H1 (cell line): ENCODE results near the gene CDC7. TPM values are rescaled to one million over a fixed set of nuclear protein-coding genes. Genes with fewer than 3 reads are reported as not detected.

Experiments used
- CBX5 ChIP-seq: fragments of 300-800, 300-1000 bp; sonication (generic); IDR thresholded peaks from 2 replicates; pipeline ENCODE4 v1.7.1; 2016; ENCODE audit warnings: antibody characterized with exemption, low read length, low read depth
- JUND ChIP-seq: IDR thresholded peaks from 2 replicates; pipeline ENCODE4 v1.6.1; 2011; ENCODE audit warnings: mild to moderate bottlenecking, improper control_type of control experiment, low read length
- KDM1A ChIP-seq: fragments of 200-600, 300-600 bp; sonication (generic); IDR thresholded peaks from 2 replicates; pipeline ENCODE4 v1.7.1; 2016; ENCODE audit warnings: mild to moderate bottlenecking, low read length, borderline replicate concordance
- NANOG ChIP-seq: IDR thresholded peaks from 2 replicates; pipeline ENCODE4 v1.6.1; 2011; ENCODE audit warnings: low read length, low read depth, mild to moderate bottlenecking, inconsistent platforms; ENCODE audit not compliant: insufficient read depth, poor library complexity, severe bottlenecking
- RAD21 ChIP-seq, 2 experiments: IDR thresholded peaks in 1 of 2; conservative IDR thresholded peaks in 1 of 2; 2 replicates each; pipeline ENCODE4 v1.6.1; 2011; ENCODE audit warnings: low read depth in 2 of 2, low read length in 2 of 2, improper control_type of control experiment in 1 of 2, inconsistent platforms in 1 of 2, mild to moderate bottlenecking in 1 of 2, moderate library complexity in 1 of 2
- polyA plus RNA-seq, 7 experiments: library from polyadenylated mRNA; depleted of rRNA in 3 of 7; stranded (reverse) in 5 of 7; unstranded in 2 of 7; fragments of >200 nt in 5 of 7; fragments of 200-250 nt in 2 of 7; gene quantifications; 1 replicate in 5 of 7; 2 replicates in 1 of 7; 4 replicates in 1 of 7; pipeline versions ENCODE4 v1.2.1 to v1.2.3, GENCODE V29; 2011 to 2013; ENCODE audit warnings: missing spikeins in 2 of 7, mixed read lengths in 2 of 7
- total RNA-seq: library from RNA; stranded (reverse); fragmentation: NEBNext Ultra II Directional; extraction: Animal tissue kit (Norgen Biotek cat#: 25700); gene quantifications from 2 replicates; pipeline ENCODE4 v1.2.1, GENCODE V29; 2021

CDC7 gene
- total and polyA plus RNA-seq, 2 of the 8 experiments (the other 6 are each of a cell fraction or from before 2014, with no cell fraction given) = 12.2 to 34.4 TPM

DNA sequence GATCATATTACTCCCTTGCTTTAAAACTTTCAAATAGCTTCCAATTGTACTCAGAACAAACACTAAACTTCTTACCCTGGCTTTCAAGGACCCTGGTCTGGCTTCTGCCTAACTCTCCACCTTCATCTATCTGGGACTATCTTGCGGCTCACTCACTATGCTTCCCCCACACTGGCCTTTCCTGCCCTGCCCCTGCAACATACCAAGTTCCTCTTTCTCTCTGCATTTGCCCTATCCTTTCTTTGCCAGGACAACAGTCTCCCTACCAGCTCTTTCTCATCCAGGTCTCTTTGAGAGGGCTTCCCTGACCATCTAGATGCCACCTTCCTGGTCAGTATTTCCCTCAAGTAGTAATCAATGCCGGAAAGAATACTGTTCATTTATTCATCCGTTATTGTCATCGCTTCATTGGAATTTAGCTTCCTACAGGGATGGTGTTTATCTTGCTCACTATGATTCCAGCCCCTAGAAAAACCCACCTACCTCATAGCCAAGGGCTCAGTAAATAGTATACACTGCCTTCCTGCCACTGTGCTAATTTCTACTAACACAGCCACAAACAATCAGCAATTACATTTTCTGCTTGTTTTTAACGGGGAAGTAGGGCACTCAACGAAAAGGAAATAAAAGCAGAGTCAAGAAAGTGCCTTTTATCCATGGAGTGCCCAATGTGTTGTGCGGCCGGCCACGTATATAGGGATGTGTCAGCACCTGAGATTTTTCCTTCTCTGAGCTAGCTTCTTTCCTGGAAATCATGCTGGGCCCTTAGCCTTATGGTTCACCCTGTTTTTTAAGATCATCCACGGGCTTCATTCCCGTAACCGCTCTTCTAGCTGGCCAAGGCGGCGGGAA is 521 bp upstream of the CDC7 start (continued):
- TF ChIP-seq RAD21 (IDR thresholded peaks at IDR 0.05 in 1 of 2, conservative IDR thresholded peaks at IDR 0.05 in 1 of 2; ENCODE audit: low read depth in 2 of 2, low read length in 2 of 2) (no peak), NANOG (no peak), KDM1A (no peak), JUND (no peak), CBX5 (no peak)
